HepG2 (cell line): Measurements from ENCODE around the gene MXI1. TPM values are rescaled to one million over a fixed set of nuclear protein-coding genes. Genes with fewer than 3 reads are reported as not detected.
A peak's percentile ranks its signal among the peaks of the same experiment; 100 is the strongest.

Experiments
- ATAC-seq: fragments of 200-7000 bp; cut with Tn5 transposase; 3 replicates; pipeline ENCODE4 v1.9.1; 2020; ENCODE audit warnings: mild to moderate bottlenecking, moderate library complexity
- BruUV-seq: library from RNA; stranded (reverse); fragments of 400-500 nt; replicated peaks from 2 replicates; lab custom pipeline; 2021; lab: Mats Ljungman, UMichigan
- CTCF ChIA-PET: fragments of 300-600 bp; formaldehyde crosslinking; extraction: SDS; loops from one replicate; lab custom pipeline; 2021; ENCODE audit warnings: low total read pairs, inconsistent platforms, low intra/inter-chr PET ratio; lab: Yijun Ruan, JAX
- POLR2A ChIA-PET: fragments of 350-600 bp; sonication (Branson Sonifier 250); formaldehyde crosslinking; loops from one replicate; lab custom pipeline; 2020; ENCODE audit warnings: antibody characterized with exemption, inconsistent platforms; lab: Yijun Ruan, JAX
- DNase-seq: peaks from one replicate; pipeline ENCODE4 v3.0.0-alpha.2; 2015; ENCODE audit warnings: low spot score
- FAIRE-seq: peaks from 3 replicates; lab custom pipeline; 2011; peaks lifted over from hg19 to GRCh38; lab: Jason Lieb, UNC
- H2AFZ ChIP-seq: one replicate; pipeline ENCODE4 v1.6.1; 2011; ENCODE audit warnings: low read length, inconsistent platforms
- H3K27ac ChIP-seq: fragments of 300-600 bp; 3 replicates; pipeline ENCODE4 v1.8.0; 2011; ENCODE audit warnings: mixed run types, mild to moderate bottlenecking, mixed read lengths, low read length, inconsistent platforms; ENCODE audit not compliant: insufficient read depth; ENCODE audit errors: extremely low read length
- H3K27me3 ChIP-seq, 2 experiments: fragments of 200-600 bp in 1 of 2; 2 replicates in 1 of 2; 3 replicates in 1 of 2; pipeline versions ENCODE4 v1.6.0 to v1.8.0; 2011; ENCODE audit warnings: low read length in 2 of 2, mild to moderate bottlenecking in 2 of 2, moderate library complexity in 2 of 2, inconsistent platforms in 1 of 2; ENCODE audit not compliant: insufficient read depth in 2 of 2, control insufficient read depth in 1 of 2
- H3K36me3 ChIP-seq, 2 experiments: fragments of 200-600 bp in 1 of 2; replicated peaks in 1 of 2; 2 replicates in 1 of 2; 3 replicates in 1 of 2; pipeline versions ENCODE4 v1.5.1 to v1.8.0; 2011; ENCODE audit warnings: low read length in 2 of 2, inconsistent platforms in 1 of 2; ENCODE audit not compliant: insufficient read depth in 2 of 2, control insufficient read depth in 1 of 2
- H3K4me1 ChIP-seq: 2 replicates; pipeline ENCODE4 v1.5.1; 2012; ENCODE audit warnings: low read length, inconsistent platforms; ENCODE audit not compliant: insufficient read depth
- H3K4me2 ChIP-seq: 2 replicates; pipeline ENCODE4 v1.6.0; 2011; ENCODE audit warnings: low read depth, low read length, inconsistent platforms
- H3K4me3 ChIP-seq, 3 experiments: fragments of 200-600 bp in 1 of 3; sonication (generic), shearing (Covaris generic) in 1 of 3; replicated peaks in 1 of 3; 2 replicates each; pipeline ENCODE4 v1.5.1; 2011 to 2016; ENCODE audit warnings: low read length in 3 of 3, inconsistent platforms in 2 of 3, low read depth in 2 of 3, mild to moderate bottlenecking in 2 of 3, control low read depth in 1 of 3, mixed read lengths in 1 of 3; ENCODE audit not compliant: insufficient read depth in 1 of 3
- H3K79me2 ChIP-seq: one replicate; pipeline ENCODE4 v1.6.1; 2011; ENCODE audit warnings: low read length, inconsistent platforms; ENCODE audit not compliant: insufficient read depth
- H3K9ac ChIP-seq: 2 replicates; pipeline ENCODE4 v1.6.0; 2011; ENCODE audit warnings: mild to moderate bottlenecking, low read depth, low read length, inconsistent platforms; ENCODE audit not compliant: insufficient read depth
- H3K9me3 ChIP-seq: 2 replicates; pipeline ENCODE4 v1.5.1; 2012; ENCODE audit warnings: mild to moderate bottlenecking, low read length
- H4K20me1 ChIP-seq: 2 replicates; pipeline ENCODE4 v1.6.0; 2011; ENCODE audit warnings: inconsistent platforms, mild to moderate bottlenecking, low read length, moderate library complexity; ENCODE audit not compliant: insufficient read depth
- CENPBD1 ChIP-seq: sonication (generic); formaldehyde crosslinking; IDR thresholded peaks from 2 replicates; pipeline ENCODE4 v1.8.0; 2022; ENCODE audit warnings: missing genetic modification reagents, low read depth, mild to moderate bottlenecking, borderline replicate concordance
- E2F1 ChIP-seq: sonication (generic); formaldehyde crosslinking; IDR thresholded peaks from 2 replicates; pipeline ENCODE4 v1.5.0; 2020; ENCODE audit warnings: missing genetic modification reagents
- GTF2F1 ChIP-seq: fragments of 150-350 bp; IDR thresholded peaks from 2 replicates; pipeline ENCODE4 v1.6.1; 2014; ENCODE audit warnings: low read length
- HOXA5 ChIP-seq: sonication (generic); formaldehyde crosslinking; IDR thresholded peaks from 2 replicates; pipeline ENCODE4 v1.4.0; 2020; ENCODE audit warnings: missing genetic modification reagents
- MATR3 ChIP-seq: sonication (generic); formaldehyde crosslinking; IDR thresholded peaks from 2 replicates; pipeline ENCODE4 v1.4.0; 2020; ENCODE audit warnings: missing genetic modification reagents
- POLR2G ChIP-seq: fragments of 200-400 bp; formaldehyde crosslinking; IDR thresholded peaks from 2 replicates; pipeline ENCODE4 v1.6.1; 2018; ENCODE audit warnings: mild to moderate bottlenecking, low read depth, low read length, moderate library complexity
- ZBTB14 ChIP-seq: sonication (generic); formaldehyde crosslinking; IDR thresholded peaks from 2 replicates; pipeline ENCODE4 v1.4.0; 2020; ENCODE audit warnings: missing genetic modification reagents
- ZBTB43 ChIP-seq: sonication (generic); formaldehyde crosslinking; conservative IDR thresholded peaks from 2 replicates; pipeline ENCODE4 v1.4.0; 2020; ENCODE audit warnings: missing genetic modification reagents
- ZFY ChIP-seq: sonication (generic); formaldehyde crosslinking; IDR thresholded peaks from 2 replicates; pipeline ENCODE4 v1.4.0; 2020; ENCODE audit warnings: missing genetic modification reagents
- ZNF253 ChIP-seq: sonication (generic); formaldehyde crosslinking; IDR thresholded peaks from 2 replicates; pipeline ENCODE4 v1.8.0; 2022; ENCODE audit warnings: mild to moderate bottlenecking, missing genetic modification reagents, borderline replicate concordance
- ZNF335 ChIP-seq: sonication (generic); formaldehyde crosslinking; IDR thresholded peaks from 2 replicates; pipeline ENCODE4 v1.4.0; 2020; ENCODE audit warnings: missing genetic modification reagents
- ZNF367 ChIP-seq: sonication (generic); formaldehyde crosslinking; IDR thresholded peaks from 2 replicates; pipeline ENCODE4 v1.4.0; 2020; ENCODE audit warnings: missing genetic modification reagents, borderline replicate concordance
- ZNF597 ChIP-seq: sonication (generic); formaldehyde crosslinking; IDR thresholded peaks from 2 replicates; pipeline ENCODE4 v1.5.0; 2020; ENCODE audit warnings: missing genetic modification reagents
- ZNF782 ChIP-seq: sonication (generic); formaldehyde crosslinking; IDR thresholded peaks from 2 replicates; pipeline ENCODE4 v1.4.0; 2020; ENCODE audit warnings: missing genetic modification reagents, mild to moderate bottlenecking, borderline replicate concordance
- ZSCAN12 ChIP-seq: sonication (generic); formaldehyde crosslinking; IDR thresholded peaks from 2 replicates; pipeline ENCODE4 v1.9.0; 2021; ENCODE audit warnings: mild to moderate bottlenecking, missing genetic modification reagents
- WGBS: methylation state at CpG from one replicate; pipeline ENCODE4 v1.1.6; 2017; ENCODE audit warnings: low lambda C conversion rate; 5-methylcytosine and 5-hydroxymethylcytosine counted together
- in situ Hi-C: cut with HindIII; loops from 2 replicates; pipeline ENCODE4 v1.10.0; 2017; ENCODE audit warnings: low pct_unique_long_range_greater_than_20kb; ENCODE audit not compliant: extremely low pct_ligation_motif_present
- intact Hi-C: fragments of 100-400 bp; cut with micrococcal nuclease; formaldehyde crosslinking; loops from one replicate; pipeline ENCODE4 v1.10.0; 2022; ENCODE audit not compliant: unreplicated experiment
- polyA plus RNA-seq, 8 experiments: library from polyadenylated mRNA; depleted of rRNA in 3 of 8; stranded (reverse) in 7 of 8; unstranded in 1 of 8; fragments of >200 nt; fragmentation: Illumina TruSeq in 4 of 8; extraction: Trizol in 4 of 8; gene quantifications; 2 replicates each; pipeline versions ENCODE4 v1.2.1 to v1.2.3, GENCODE V29; 2011 to 2016; ENCODE audit warnings: low read depth in 4 of 8, missing spikeins in 1 of 8, mixed read lengths in 1 of 8; ENCODE audit not compliant: insufficient read depth in 1 of 8
- total RNA-seq, 5 experiments: library from RNA; depleted of rRNA; stranded (reverse); fragments of >200 nt; fragmentation: Illumina TruSeq; extraction: Trizol; gene quantifications; 2 replicates each; pipeline ENCODE4 v1.2.3, GENCODE V29; 2016; ENCODE audit warnings: low read depth in 1 of 5
- TF ChIP-seq, protein P1 (sequence below): sonication (generic); formaldehyde crosslinking; IDR thresholded peaks from 2 replicates; pipeline ENCODE4 v1.5.1; 2020; ENCODE audit warnings: missing genetic modification reagents, mild to moderate bottlenecking, borderline replicate concordance

Gene MXI1
- total and polyA plus RNA-seq, 2 of the 13 experiments (the other 11 are each of a cell fraction or from before 2014, with no cell fraction given) = 6.6 to 22.0 TPM

- DNase-seq (no peak), FAIRE-seq (no peak), ATAC-seq (no peak)
- no TSS peak for BruUV-seq
- Histone ChIP-seq H3K4me1 (peaks cover 56% of the 10 kb centered on the region), H4K20me1 (peaks cover 17% of the 10 kb centered on the region), H3K36me3 (no peaks in the 10 kb centered on the region), H3K79me2 (peaks cover 24% of the 10 kb centered on the region), H3K9ac (no peak overlapping the region; the same call in 1 of the 2 replicates), H2AFZ (no peak overlapping the region), H3K27me3 (peaks cover 0 to 4% of the 10 kb centered on the region in 2 experiments; a peak in 1 of 5 replicates), H3K9me3 (no peaks in the 10 kb centered on the region), H3K27ac (no peak overlapping the region), H3K4me2 (peak overlapping the region; percentile 99), H3K4me3 (no peak overlapping the region)
- 60% methylated on average over 5 of the region's 5 CpGs for WGBS
- ChIA-PET POLR2A (no interaction called here), CTCF (no interaction called here)
- intact Hi-C loops (no loop called here), in situ Hi-C loops (no loop called here)
- no peak for TF ChIP-seq ZNF782 (CRISPR knock-in tag)
- TF ChIP-seq ZFY (CRISPR knock-in tag) = no peak
- no peak for TF ChIP-seq ZNF253
- TF ChIP-seq ZNF597 = no peak
- TF ChIP-seq MATR3 (CRISPR knock-in tag) = no peak
- TF ChIP-seq GTF2F1 = no peak
- TF ChIP-seq ZBTB14 (CRISPR knock-in tag) = no peak
- TF ChIP-seq ZNF335 (CRISPR knock-in tag) = no peak
- no peak for TF ChIP-seq ZSCAN12 (CRISPR knock-in tag)
- no peak for TF ChIP-seq HOXA5 (CRISPR knock-in tag)
- TF ChIP-seq, protein P1, sequence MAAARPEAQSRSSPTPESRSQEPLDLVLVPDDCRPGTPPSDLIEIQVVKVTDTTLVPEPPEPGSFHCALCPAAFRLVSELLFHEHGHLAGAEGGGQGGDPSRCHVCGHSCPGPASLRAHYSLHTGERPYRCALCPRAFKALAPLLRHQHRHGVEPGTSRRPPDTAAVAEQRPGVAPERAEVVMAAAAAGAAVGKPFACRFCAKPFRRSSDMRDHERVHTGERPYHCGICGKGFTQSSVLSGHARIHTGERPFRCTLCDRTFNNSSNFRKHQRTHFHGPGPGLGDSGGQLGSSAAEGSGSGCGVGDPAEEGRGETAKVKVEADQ = no peak
- no peak for TF ChIP-seq ZBTB43 (CRISPR knock-in tag)
- no peak for TF ChIP-seq CENPBD1 (CRISPR knock-in tag)
- no peak for TF ChIP-seq POLR2G
- TF ChIP-seq ZNF367 (CRISPR knock-in tag) = no peak
- TF ChIP-seq E2F1 (CRISPR knock-in tag) = no peak
Measured at GRCh38 chr10:110212119-110213006, 5.0 kb downstream of the MXI1 start.
